GM18907 (cell line): ENCODE measurements around the gene ATF7IP.

Source experiments
- ATAC-seq: cut with Tn5 transposase; IDR thresholded peaks from one replicate; pipeline ENCODE4 v1.9.1; 2021; ENCODE audit warnings: mild to moderate bottlenecking, moderate library complexity; ENCODE audit not compliant: unreplicated experiment

ATF7IP gene

GRCh38 chr12:14416658-14417057, 51.2 kb downstream of the ATF7IP start:
- ATAC-seq: no peak

GRCh38 chr12:14417715-14418114, 52.2 kb downstream of the ATF7IP start:
- no peak for ATAC-seq

- ATAC-seq: no peak
Observed at GRCh38 chr12:14418451-14418890, 53.0 kb downstream of the ATF7IP start.

GRCh38 chr12:14422516-14423230, 57.2 kb downstream of the ATF7IP start:
- ATAC-seq: no peak

GRCh38 chr12:14424545-14424944, 59.1 kb downstream of the ATF7IP start:
- no peak for ATAC-seq

- ATAC-seq: no peak
Observed at GRCh38 chr12:14426792-14427191, 61.3 kb downstream of the ATF7IP start.

- no peak for ATAC-seq
Observed at GRCh38 chr12:14427929-14428328, 62.4 kb downstream of the ATF7IP start.

GRCh38 chr12:14430394-14430986, 65.0 kb downstream of the ATF7IP start:
- no peak for ATAC-seq

GRCh38 chr12:14431975-14432374, 66.5 kb downstream of the ATF7IP start:
- no peak for ATAC-seq

GRCh38 chr12:14435627-14436026, 70.1 kb downstream of the ATF7IP start:
- ATAC-seq: no peak

GRCh38 chr12:14442221-14442881, 76.9 kb downstream of the ATF7IP start:
- no peak for ATAC-seq

- no peak for ATAC-seq
Observed at GRCh38 chr12:14443531-14443930, 78.0 kb downstream of the ATF7IP start.

- no peak for ATAC-seq
Observed at GRCh38 chr12:14450479-14450878, 85.0 kb downstream of the ATF7IP start.

- ATAC-seq: no peak
Observed at GRCh38 chr12:14452336-14452735, 86.9 kb downstream of the ATF7IP start.

GRCh38 chr12:14452865-14453264, 87.4 kb downstream of the ATF7IP start:
- no peak for ATAC-seq

- peak; percentile 69 for ATAC-seq
Observed at GRCh38 chr12:14454098-14454907, 88.8 kb downstream of the ATF7IP start.

- no peak for ATAC-seq
Observed at GRCh38 chr12:14460212-14460841, 94.8 kb downstream of the ATF7IP start.

- no peak for ATAC-seq
Observed at GRCh38 chr12:14471497-14471896, 106.0 kb downstream of the ATF7IP start.

- no peak for ATAC-seq
Observed at GRCh38 chr12:14473707-14474287, 108.3 kb downstream of the ATF7IP start.

- no peak for ATAC-seq
Observed at GRCh38 chr12:14479004-14479403, 113.5 kb downstream of the ATF7IP start.
